ENCODE data around the gene HLA-E. TPM values are rescaled to one million over a fixed set of nuclear protein-coding genes. Genes with fewer than 3 reads are reported as not detected.
"Not testable (repeated sequence)": the region's sequence is repeated elsewhere in the genome, so short reads cannot be mapped to it uniquely, and the experiment has no call there.

Gene HLA-E
- total and polyA plus RNA-seq, 12 donors = 85.7 to 667 (median 308) TPM

GRCh38 chr6:30529349-30529875 is 40.1 kb downstream of the HLA-E start:
- DNase-seq; H3K27me3 ChIP-seq; H3K9me3 ChIP-seq (replicated peaks in 1 of 3); intact Hi-C loops (cut with DNase I); H3K27ac ChIP-seq; H3K36me3 ChIP-seq (replicated peaks in 1 of 2); H3K4me3 ChIP-seq: not testable (repeated sequence)
- WGBS, 4 donors = 75 to 89% (median 85%) methylated on average over 17 of the region's 17 CpGs
- peaks cover 0 to 12% of the 10 kb centered on the region in 2 donors for H3K4me1 ChIP-seq (replicated peaks in 1 of 2)

- no peaks in the 10 kb centered on the region for H3K9me3 ChIP-seq (replicated peaks in 1 of 3)
- no peak for TF ChIP-seq CTCF (IDR thresholded peaks at IDR 0.05)
- no peak for TF ChIP-seq POLR2A (IDR thresholded peaks at IDR 0.05)
- peak overlapping the region in 1 of 5 donors; percentile 58 for H3K27ac ChIP-seq
- intact Hi-C loops (cut with DNase I) = loop anchor here in 1 of 2 donors (5.0 kb wide), 1 partner anchor 48 kb away; no protein-coding TSS in a partner anchor
- H3K4me1 ChIP-seq (replicated peaks in 1 of 2) = peaks cover 0 to 12% of the 10 kb centered on the region in 2 donors
- DNase-seq = no peak
- no peaks in the 10 kb centered on the region for H3K27me3 ChIP-seq
- WGBS, 4 donors = 19 to 37% (median 32%) methylated on average over 2 of the region's 2 CpGs
- no peaks in the 10 kb centered on the region for H3K36me3 ChIP-seq (replicated peaks in 1 of 2)
- no peak overlapping the region for H3K4me3 ChIP-seq
Measured at GRCh38 chr6:30530014-30530413, 40.7 kb downstream of the HLA-E start.

- DNase-seq = no peak
- Histone ChIP-seq H3K4me1 (replicated peaks in 1 of 2) (peaks cover 0 to 8% of the 10 kb centered on the region in 2 donors), H3K36me3 (replicated peaks in 1 of 2) (no peaks in the 10 kb centered on the region), H3K27me3 (no peaks in the 10 kb centered on the region), H3K27ac (no peak overlapping the region), H3K4me3 (no peak overlapping the region), H3K9me3 (replicated peaks in 1 of 3) (no peaks in the 10 kb centered on the region)
- 56 to 79% (median 72%) methylated on average over 15 of the region's 15 CpGs for WGBS, 4 donors
- TF ChIP-seq POLR2A (IDR thresholded peaks at IDR 0.05) (no peak), CTCF (IDR thresholded peaks at IDR 0.05) (no peak)
- intact Hi-C loops (cut with DNase I) = loop anchor here in 1 of 2 donors (5.0 kb wide), 1 partner anchor 51 kb away; no protein-coding TSS in a partner anchor
Measured at GRCh38 chr6:30533460-30534294, 44.4 kb downstream of the HLA-E start.

- intact Hi-C loops (cut with DNase I) = no loop called here
- Histone ChIP-seq H3K4me1 (replicated peaks in 1 of 2) (peaks cover 3 to 7% of the 10 kb centered on the region in 2 donors), H3K4me3 (no peak overlapping the region), H3K36me3 (replicated peaks in 1 of 2) (no peaks in the 10 kb centered on the region), H3K9me3 (replicated peaks in 1 of 3) (no peaks in the 10 kb centered on the region), H3K27ac (no peak overlapping the region), H3K27me3 (no peaks in the 10 kb centered on the region)
- TF ChIP-seq CTCF (IDR thresholded peaks at IDR 0.05) = no peak
- TF ChIP-seq POLR2A (IDR thresholded peaks at IDR 0.05) = no peak
- 74 to 88% (median 79%) methylated on average over 3 of the region's 3 CpGs for WGBS, 4 donors
- DNase-seq = no peak
Measured at GRCh38 chr6:30537931-30538330, 48.6 kb downstream of the HLA-E start.
